ENCODE results near the gene MPPE1. TPM values are rescaled to one million over a fixed set of nuclear protein-coding genes. Genes with fewer than 3 reads are reported as not detected.

MPPE1 gene
- total RNA-seq, 2 experiments from 2014 or later: 26.5 to 40.1 TPM

DNA sequence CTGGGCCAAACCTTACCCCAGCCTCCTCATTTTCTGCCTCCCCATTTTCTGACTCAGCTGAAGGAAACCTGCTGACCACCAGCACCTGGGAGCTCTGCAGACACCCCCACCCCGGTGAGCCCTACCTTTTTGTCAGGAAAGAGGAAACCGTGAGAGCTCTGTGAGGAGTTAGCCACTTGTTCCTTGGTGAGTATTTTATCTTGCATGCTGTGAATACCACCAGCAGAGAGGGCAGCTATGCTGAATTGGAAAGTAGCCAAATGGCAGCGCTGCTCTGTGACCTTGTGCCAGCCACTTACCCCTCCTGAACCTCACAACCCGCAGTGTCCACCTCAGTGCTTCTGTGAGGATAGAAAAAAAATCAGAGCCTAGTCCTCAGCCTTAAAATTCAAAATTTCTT is 2.5 kb downstream of the MPPE1 start:
- POLR2A ChIA-PET: interaction anchor here (0.6 to 1.1 kb wide), 3 partner anchors 10 to 66 kb away, joined by 3 to 4 read pairs (median 3); no protein-coding TSS in a partner anchor
- CTCF ChIA-PET (ENCODE audit: unreplicated experiment): interaction anchor here (0.8 kb wide), 1 partner anchor 45 kb away, joined by 3 read pairs; no protein-coding TSS in a partner anchor

DNA sequence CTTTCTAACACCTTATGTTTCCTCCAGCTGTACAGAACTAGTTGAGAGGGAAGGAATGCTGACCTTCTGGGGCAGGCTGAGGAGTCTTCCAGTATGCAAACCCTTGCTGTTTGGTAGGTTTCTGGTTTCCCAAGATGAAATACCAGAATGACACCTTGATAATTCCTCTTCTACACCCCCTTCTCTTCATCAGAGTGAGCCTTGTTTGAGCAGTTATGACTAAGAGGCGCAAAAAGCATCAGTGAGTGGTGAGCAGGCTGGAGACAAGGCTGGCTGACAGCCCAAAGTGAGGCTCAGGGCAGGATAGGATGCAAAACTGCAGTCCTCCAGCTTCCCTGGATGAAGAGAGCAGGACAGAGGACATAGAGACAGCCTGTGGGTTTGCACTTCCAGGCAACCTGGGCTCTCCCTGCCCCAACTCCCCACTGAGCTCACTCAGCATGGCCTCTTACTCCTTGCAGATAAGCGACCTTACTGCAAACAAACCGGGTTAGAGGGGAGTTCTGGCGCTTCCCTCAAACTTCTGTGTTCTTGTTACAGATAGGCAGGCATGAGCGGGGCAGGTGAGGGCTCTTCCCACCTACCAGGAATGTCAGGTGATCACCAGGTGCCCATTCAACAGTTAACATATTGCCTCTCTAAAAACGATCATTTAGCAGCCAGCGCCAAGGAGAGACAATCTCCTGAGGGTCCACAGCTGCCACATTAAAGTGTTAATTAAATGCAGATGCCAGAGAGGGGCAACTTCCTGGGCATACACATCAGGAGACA is 5.4 kb downstream of the MPPE1 start:
- CTCF ChIA-PET (ENCODE audit: unreplicated experiment): no interaction called here
- Histone ChIP-seq H3K4me3 (ENCODE audit: low read depth, low read length, poor library complexity, severe bottlenecking) (no peak overlapping the region), H3K27ac (ENCODE audit: low read depth, low read length, poor library complexity, severe bottlenecking) (no peak overlapping the region), H3K9me3 (ENCODE audit: low read length) (no peaks in the 10 kb centered on the region), H3K4me1 (ENCODE audit: insufficient read depth, low read length, poor library complexity, severe bottlenecking) (peaks cover 8% of the 10 kb centered on the region), H3K79me2 (ENCODE audit: insufficient read depth, low read depth, low read length) (peaks cover 9% of the 10 kb centered on the region; the same call in 1 of the 2 replicates), H4K20me1 (ENCODE audit: insufficient read depth, low read length) (no peaks in the 10 kb centered on the region), H3K36me3 (ENCODE audit: insufficient read depth, low read length) (peaks cover 21% of the 10 kb centered on the region), H2AFZ (ENCODE audit: low read length) (no peak overlapping the region), H3K4me2 (ENCODE audit: low read length) (no peak overlapping the region), H3K9me2 (ENCODE audit: insufficient read depth, low read length) (no peaks in the 10 kb centered on the region)
- TF ChIP-seq EZH2phosphoT487 (IDR thresholded peaks at IDR 0.05; ENCODE audit: borderline replicate concordance, low read depth, low read length): no peak
- TF ChIP-seq, protein P1, sequence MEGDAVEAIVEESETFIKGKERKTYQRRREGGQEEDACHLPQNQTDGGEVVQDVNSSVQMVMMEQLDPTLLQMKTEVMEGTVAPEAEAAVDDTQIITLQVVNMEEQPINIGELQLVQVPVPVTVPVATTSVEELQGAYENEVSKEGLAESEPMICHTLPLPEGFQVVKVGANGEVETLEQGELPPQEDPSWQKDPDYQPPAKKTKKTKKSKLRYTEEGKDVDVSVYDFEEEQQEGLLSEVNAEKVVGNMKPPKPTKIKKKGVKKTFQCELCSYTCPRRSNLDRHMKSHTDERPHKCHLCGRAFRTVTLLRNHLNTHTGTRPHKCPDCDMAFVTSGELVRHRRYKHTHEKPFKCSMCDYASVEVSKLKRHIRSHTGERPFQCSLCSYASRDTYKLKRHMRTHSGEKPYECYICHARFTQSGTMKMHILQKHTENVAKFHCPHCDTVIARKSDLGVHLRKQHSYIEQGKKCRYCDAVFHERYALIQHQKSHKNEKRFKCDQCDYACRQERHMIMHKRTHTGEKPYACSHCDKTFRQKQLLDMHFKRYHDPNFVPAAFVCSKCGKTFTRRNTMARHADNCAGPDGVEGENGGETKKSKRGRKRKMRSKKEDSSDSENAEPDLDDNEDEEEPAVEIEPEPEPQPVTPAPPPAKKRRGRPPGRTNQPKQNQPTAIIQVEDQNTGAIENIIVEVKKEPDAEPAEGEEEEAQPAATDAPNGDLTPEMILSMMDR (conservative IDR thresholded peaks at IDR 0.05; ENCODE audit: low read length): no peak
- no peak for DNase-seq (ENCODE audit: low spot score)
- BruUV-seq (replicated peaks): no TSS peak
- intact Hi-C loops (cut with micrococcal nuclease; ENCODE audit: unreplicated experiment): no loop called here
- POLR2A ChIA-PET: no interaction called here

More for the DNA sequence above, 2.5 kb downstream of the MPPE1 start:
- Histone ChIP-seq H3K9me3 (ENCODE audit: low read length) (no peaks in the 10 kb centered on the region), H3K36me3 (ENCODE audit: insufficient read depth, low read length) (peaks cover 12% of the 10 kb centered on the region; the same call in 1 of the 2 replicates), H2AFZ (ENCODE audit: low read length) (no peak overlapping the region), H3K4me2 (ENCODE audit: low read length) (no peak overlapping the region), H3K27ac (ENCODE audit: low read depth, low read length, poor library complexity, severe bottlenecking) (no peak overlapping the region), H3K9me2 (ENCODE audit: insufficient read depth, low read length) (no peaks in the 10 kb centered on the region), H3K4me3 (ENCODE audit: low read depth, low read length, poor library complexity, severe bottlenecking) (no peak overlapping the region), H3K79me2 (ENCODE audit: insufficient read depth, low read depth, low read length) (peaks cover 12% of the 10 kb centered on the region; the same call in 1 of the 2 replicates), H3K4me1 (ENCODE audit: insufficient read depth, low read length, poor library complexity, severe bottlenecking) (peaks cover 16% of the 10 kb centered on the region), H4K20me1 (ENCODE audit: insufficient read depth, low read length) (no peaks in the 10 kb centered on the region)
- BruUV-seq (replicated peaks): no TSS peak
- no peak for TF ChIP-seq EZH2phosphoT487 (IDR thresholded peaks at IDR 0.05; ENCODE audit: borderline replicate concordance, low read depth, low read length)
- TF ChIP-seq, protein P1 (conservative IDR thresholded peaks at IDR 0.05; ENCODE audit: low read length): no peak
- DNase-seq (ENCODE audit: low spot score): no peak
- intact Hi-C loops (cut with micrococcal nuclease; ENCODE audit: unreplicated experiment): no loop called here

All from OCI-LY7 (cell line).